BJ (cell line): Measurements from ENCODE around the gene CES3. TPM values are rescaled to one million over a fixed set of nuclear protein-coding genes. Genes with fewer than 3 reads are reported as not detected.

Source experiments
- CTCF ChIA-PET: fragments of 350-600 bp; formaldehyde crosslinking; extraction: SDS; loops from one replicate; lab custom pipeline; 2021; ENCODE audit warnings: antibody characterized with exemption, inconsistent platforms; lab: Yijun Ruan, JAX
- POLR2A ChIA-PET: fragments of 300-600 bp; sonication (Branson Sonifier 250); formaldehyde crosslinking; extraction: SDS; loops from one replicate; lab custom pipeline; 2021; ENCODE audit warnings: antibody characterized with exemption; lab: Charles Lee
- DNase-seq: peaks from one replicate; pipeline ENCODE4 v3.0.0-alpha.2; 2011; ENCODE audit warnings: low read depth
- H3K27me3 ChIP-seq: 2 replicates; pipeline ENCODE4 v1.6.0; 2011; ENCODE audit warnings: low read length; ENCODE audit not compliant: control insufficient read depth, insufficient read depth
- H3K36me3 ChIP-seq: 2 replicates; pipeline ENCODE4 v1.5.1; 2011; ENCODE audit warnings: low read length; ENCODE audit not compliant: control insufficient read depth, insufficient read depth
- H3K4me3 ChIP-seq: 2 replicates; pipeline ENCODE4 v1.5.1; 2011; ENCODE audit warnings: low read depth, mild to moderate bottlenecking, control low read depth, low read length
- CTCF ChIP-seq: IDR thresholded peaks from 2 replicates; pipeline ENCODE4 v1.5.1; 2011; ENCODE audit warnings: low read depth, mild to moderate bottlenecking, control low read depth, inconsistent platforms, low read length, moderate library complexity; ENCODE audit not compliant: insufficient read depth
- polyA minus RNA-seq: library from RNA; depleted of rRNA, polyadenylated mRNA; stranded (reverse); fragments of >200 nt; gene quantifications from 2 replicates; pipeline ENCODE4 v1.2.3, GENCODE V29; 2011; rRNA and poly(A)+ RNA removed
- polyA plus RNA-seq: library from polyadenylated mRNA; depleted of rRNA; stranded (reverse); fragments of >200 nt; gene quantifications from 2 replicates; pipeline ENCODE4 v1.2.3, GENCODE V29; 2011; rRNA removed

CES3 gene
- 0.07 and 0.13 TPM in 2 replicates for polyA plus RNA-seq
- polyA minus RNA-seq: 0.31 TPM in 1 of 2 replicates, not detected in the other

GRCh38 chr16:66961065-66961744 is at the start of gene CES3:
Gene CES3 (plus strand): TSS chr16:66961266. CDS start chr16:66961308, 42 bp downstream.
- no peak within 1 kb of the TSS for H3K4me3 ChIP-seq
- ChIA-PET POLR2A (no interaction called here), CTCF (interaction anchor here (0.7 to 4.6 kb wide), 13 partner anchors 12 to 225 kb away, joined by 3 to 50 read pairs (median 3); partner anchors contain the start of gene B3GNT9)
- H3K27me3 ChIP-seq: peaks cover 17% of the 10 kb centered on the region
- no peak for DNase-seq
- peak; percentile 86 for TF ChIP-seq CTCF
- no peaks in the 10 kb centered on the region for H3K36me3 ChIP-seq

GRCh38 chr16:66911801-66912200 is 49.3 kb upstream of the CES3 start:
- Histone ChIP-seq H3K36me3 (no peaks in the 10 kb centered on the region), H3K4me3 (no peak overlapping the region), H3K27me3 (peaks cover 4% of the 10 kb centered on the region)
- no peak for TF ChIP-seq CTCF
- ChIA-PET CTCF (interaction anchor here (3.7 to 4.2 kb wide), 2 partner anchors 8 to 16 kb away, joined by 14 to 30 read pairs; partner anchors contain the start of gene CDH16), POLR2A (no interaction called here)
- no peak for DNase-seq

- ChIA-PET POLR2A (no interaction called here), CTCF (interaction anchor here (0.7 to 0.9 kb wide), 3 partner anchors 10 to 29 kb away, joined by 3 to 5 read pairs (median 4); no protein-coding TSS in a partner anchor)
- Histone ChIP-seq H3K36me3 (no peaks in the 10 kb centered on the region), H3K4me3 (no peak overlapping the region), H3K27me3 (peaks cover 4% of the 10 kb centered on the region; the same call in 1 of the 2 replicates)
- DNase-seq: no peak
- TF ChIP-seq CTCF: no peak
Observed at GRCh38 chr16:66913081-66913480, 48.0 kb upstream of the CES3 start.

- no peak for TF ChIP-seq CTCF
- Histone ChIP-seq H3K27me3 (peaks cover 4% of the 10 kb centered on the region; the same call in 1 of the 2 replicates), H3K36me3 (no peaks in the 10 kb centered on the region), H3K4me3 (no peak overlapping the region)
- CTCF ChIA-PET: interaction anchor here (0.9 kb wide), 1 partner anchor 9 kb away, joined by 4 read pairs; no protein-coding TSS in a partner anchor
- POLR2A ChIA-PET: no interaction called here
- DNase-seq: no peak
Observed at GRCh38 chr16:66913711-66914110, 47.4 kb upstream of the CES3 start.

- ChIA-PET CTCF (no interaction called here), POLR2A (no interaction called here)
- Histone ChIP-seq H3K36me3 (no peaks in the 10 kb centered on the region), H3K27me3 (peaks cover 9% of the 10 kb centered on the region), H3K4me3 (no peak overlapping the region)
- no peak for TF ChIP-seq CTCF
- DNase-seq: no peak
Observed at GRCh38 chr16:66914541-66914940, 46.5 kb upstream of the CES3 start.
